Breast epithelium (tissue), 3 donors: ENCODE measurements around the gene WWP2.

Source experiments
- CTCF ChIP-seq, 3 donors: fragments of 450-650 bp; IDR thresholded peaks; one replicate each; pipeline ENCODE4 v1.5.1; 2016 to 2017; ENCODE audit warnings: antibody characterized with exemption in 3 of 3, mild to moderate bottlenecking in 3 of 3, moderate library complexity in 3 of 3
- POLR2A ChIP-seq: fragments of 450-650 bp; IDR thresholded peaks from one replicate; pipeline ENCODE4 v1.6.1; 2016; ENCODE audit warnings: antibody characterized with exemption, mild to moderate bottlenecking, moderate library complexity
- POLR2AphosphoS5 ChIP-seq, 3 donors: sonication (generic); formaldehyde crosslinking; IDR thresholded peaks; one replicate each; pipeline ENCODE4 v1.6.1; 2017; ENCODE audit warnings: antibody characterized with exemption in 3 of 3

- no peak for TF ChIP-seq POLR2A
- TF ChIP-seq CTCF (IDR thresholded peaks at IDR 0.05): no peak
- TF ChIP-seq POLR2AphosphoS5 (IDR thresholded peaks at IDR 0.05): no peak
These were observed 159.0 kb downstream of the WWP2 start for GRCh38 chr16:69921127-69921526.
